Smooth muscle cell (in vitro differentiated cells): Measurements from ENCODE around the gene CCR7. TPM values are rescaled to one million over a fixed set of nuclear protein-coding genes. Genes with fewer than 3 reads are reported as not detected.

Source experiments
- DNase-seq: peaks from one replicate; lab custom pipeline; 2025; ENCODE audit not compliant: unreplicated experiment; lab: John Stamatoyannopoulos, UW
- H2AFZ ChIP-seq: fragments of 200-600 bp; sonication (generic); 2 replicates; pipeline ENCODE4 v1.6.0; 2016; ENCODE audit warnings: antibody characterized with exemption, low read depth, mild to moderate bottlenecking
- H3F3A ChIP-seq: fragments of 200-600 bp; sonication (generic); 2 replicates; pipeline ENCODE4 v1.6.0; 2017; ENCODE audit warnings: antibody characterized with exemption, low read depth
- H3K27ac ChIP-seq: fragments of 200-600 bp; sonication (generic); 2 replicates; pipeline ENCODE4 v1.5.1; 2016; ENCODE audit warnings: low read depth, mild to moderate bottlenecking
- H3K27me3 ChIP-seq: fragments of 200-600 bp; sonication (generic); 2 replicates; pipeline ENCODE4 v1.6.1; 2016; ENCODE audit warnings: low read depth, mild to moderate bottlenecking
- H3K36me3 ChIP-seq: fragments of 200-600 bp; sonication (generic); 2 replicates; pipeline ENCODE4 v1.5.1; 2016; ENCODE audit warnings: low read depth
- H3K4me1 ChIP-seq: fragments of 200-600 bp; sonication (generic); 2 replicates; pipeline ENCODE4 v1.5.1; 2016; ENCODE audit warnings: low read depth
- H3K4me2 ChIP-seq: fragments of 200-600 bp; sonication (generic); 2 replicates; pipeline ENCODE4 v1.6.0; 2016; ENCODE audit warnings: mild to moderate bottlenecking
- H3K4me3 ChIP-seq: fragments of 200-600 bp; sonication (generic); 2 replicates; pipeline ENCODE4 v1.5.1; 2016; ENCODE audit warnings: mild to moderate bottlenecking
- H3K79me2 ChIP-seq: fragments of 200-600 bp; sonication (generic); 2 replicates; pipeline ENCODE4 v1.6.0; 2016; ENCODE audit warnings: low read depth, mild to moderate bottlenecking
- H3K9ac ChIP-seq: fragments of 200-600 bp; sonication (generic); 2 replicates; pipeline ENCODE4 v1.6.0; 2016; ENCODE audit warnings: low read depth
- H3K9me3 ChIP-seq: fragments of 200-600 bp; sonication (generic); replicated peaks from 2 replicates; pipeline ENCODE4 v1.5.1; 2016; ENCODE audit warnings: low read depth
- H4K20me1 ChIP-seq: fragments of 200-600 bp; sonication (generic); 2 replicates; pipeline ENCODE4 v1.6.0; 2016; ENCODE audit warnings: low read depth
- WGBS: methylation state at CpG from one replicate; pipeline ENCODE4 v1.1.7; 2016; ENCODE audit warnings: low lambda C conversion rate; 5-methylcytosine and 5-hydroxymethylcytosine counted together
- polyA plus RNA-seq: library from polyadenylated mRNA; unstranded; fragments of >200 nt; fragmentation: Nextera tagmentation; extraction: Ambion mirVana; gene quantifications from 2 replicates; pipeline ENCODE4 v1.2.1, GENCODE V29; 2016
- total RNA-seq: library from RNA; depleted of rRNA; stranded (reverse); fragments of >200 nt; gene quantifications from 2 replicates; pipeline ENCODE4 v1.2.3, GENCODE V29; 2014
- TF ChIP-seq, protein P1 (sequence below): fragments of 200-600 bp; sonication (generic); IDR thresholded peaks from 2 replicates; pipeline ENCODE4 v1.5.1; 2017; ENCODE audit warnings: borderline replicate concordance, mild to moderate bottlenecking, antibody characterized with exemption; ENCODE audit not compliant: insufficient read depth, poor library complexity, severe bottlenecking

Gene CCR7
- total and polyA plus RNA-seq, 2 experiments from 2014 or later: not detected

DNA sequence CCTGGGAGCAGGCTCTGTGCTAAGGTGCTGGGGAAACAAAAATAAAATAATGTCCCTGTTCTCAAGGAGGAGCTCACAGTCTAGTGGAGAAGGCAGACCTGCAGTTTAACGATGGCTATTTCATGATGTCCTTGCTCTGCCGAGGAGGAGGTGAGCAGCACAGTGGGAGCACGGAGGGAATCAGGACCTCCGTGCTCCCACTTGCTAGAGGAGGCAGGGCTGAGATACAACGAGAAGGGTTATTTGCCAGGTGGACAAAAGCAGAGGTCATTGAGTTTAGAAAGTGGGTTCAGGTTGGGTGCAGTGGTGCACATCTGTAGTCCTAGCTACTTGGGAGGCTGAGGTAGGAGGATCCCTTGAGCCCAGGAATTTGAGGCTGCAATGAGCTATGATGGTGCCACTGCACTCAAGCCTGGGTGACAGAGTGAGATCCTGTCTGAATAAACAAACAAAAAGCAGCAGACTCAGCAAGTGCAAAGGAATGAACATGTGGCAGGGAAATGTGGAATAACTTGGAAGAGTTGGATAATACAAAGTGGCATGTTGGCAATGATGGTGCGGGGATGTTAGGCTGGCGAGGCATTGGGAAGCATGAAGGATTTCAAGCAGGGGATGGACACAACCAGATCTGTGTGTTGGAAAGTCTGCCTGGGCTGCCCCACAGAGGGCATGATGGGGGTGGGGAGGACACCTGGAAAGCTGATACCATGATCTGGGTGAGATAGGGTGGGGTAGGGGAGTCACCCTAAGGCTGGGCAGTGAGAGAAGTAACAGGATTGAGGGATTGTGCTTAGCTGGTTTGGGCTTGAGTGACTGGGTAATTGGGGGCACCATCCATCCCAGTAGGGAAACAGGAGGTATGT, 51.0 kb downstream of the CCR7 start:
- H3K79me2 ChIP-seq: no peaks in the 10 kb centered on the region
- H3K27me3 ChIP-seq: no peaks in the 10 kb centered on the region
- H3K4me1 ChIP-seq: no peaks in the 10 kb centered on the region
- no peak overlapping the region for H3K4me2 ChIP-seq
- H3K36me3 ChIP-seq: no peaks in the 10 kb centered on the region
- no peaks in the 10 kb centered on the region for H3F3A ChIP-seq
- no peak overlapping the region for H3K4me3 ChIP-seq
- no peaks in the 10 kb centered on the region for H3K9me3 ChIP-seq
- 95% methylated on average over 7 of the region's 7 CpGs for WGBS
- no peak overlapping the region for H3K27ac ChIP-seq
- H2AFZ ChIP-seq: no peak overlapping the region
- H4K20me1 ChIP-seq: no peaks in the 10 kb centered on the region
- TF ChIP-seq, protein P1, sequence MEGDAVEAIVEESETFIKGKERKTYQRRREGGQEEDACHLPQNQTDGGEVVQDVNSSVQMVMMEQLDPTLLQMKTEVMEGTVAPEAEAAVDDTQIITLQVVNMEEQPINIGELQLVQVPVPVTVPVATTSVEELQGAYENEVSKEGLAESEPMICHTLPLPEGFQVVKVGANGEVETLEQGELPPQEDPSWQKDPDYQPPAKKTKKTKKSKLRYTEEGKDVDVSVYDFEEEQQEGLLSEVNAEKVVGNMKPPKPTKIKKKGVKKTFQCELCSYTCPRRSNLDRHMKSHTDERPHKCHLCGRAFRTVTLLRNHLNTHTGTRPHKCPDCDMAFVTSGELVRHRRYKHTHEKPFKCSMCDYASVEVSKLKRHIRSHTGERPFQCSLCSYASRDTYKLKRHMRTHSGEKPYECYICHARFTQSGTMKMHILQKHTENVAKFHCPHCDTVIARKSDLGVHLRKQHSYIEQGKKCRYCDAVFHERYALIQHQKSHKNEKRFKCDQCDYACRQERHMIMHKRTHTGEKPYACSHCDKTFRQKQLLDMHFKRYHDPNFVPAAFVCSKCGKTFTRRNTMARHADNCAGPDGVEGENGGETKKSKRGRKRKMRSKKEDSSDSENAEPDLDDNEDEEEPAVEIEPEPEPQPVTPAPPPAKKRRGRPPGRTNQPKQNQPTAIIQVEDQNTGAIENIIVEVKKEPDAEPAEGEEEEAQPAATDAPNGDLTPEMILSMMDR: no peak
- H3K9ac ChIP-seq: no peak overlapping the region
- DNase-seq: no peak

DNA sequence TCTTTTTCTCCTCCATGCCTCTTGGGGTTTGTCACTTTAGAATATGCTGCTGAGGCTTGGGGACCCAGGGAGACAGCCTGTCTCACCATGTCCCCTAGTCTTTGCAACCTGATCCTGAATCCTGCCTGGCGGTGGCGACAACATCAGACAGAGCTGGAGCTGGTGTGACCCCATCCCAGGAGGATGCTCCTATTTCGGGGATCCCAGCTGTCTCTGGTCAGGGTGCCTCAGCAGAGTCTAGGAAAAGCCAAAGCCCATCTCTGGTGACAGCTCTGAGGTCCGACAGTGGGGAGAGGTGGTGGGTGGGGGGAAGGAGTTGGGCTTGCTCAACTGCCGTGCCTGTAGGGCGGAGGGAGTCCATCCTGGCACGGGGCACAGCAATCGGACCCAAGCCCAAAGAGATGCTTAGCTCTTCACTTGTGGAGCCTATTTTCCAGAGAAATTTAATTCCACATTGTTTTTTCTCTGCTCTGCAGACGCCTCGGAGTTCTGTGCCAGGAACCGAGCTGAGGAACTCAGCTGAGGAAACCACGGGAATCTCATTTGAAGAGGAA, 53.5 kb downstream of the CCR7 start:
- Histone ChIP-seq H3K4me2 (no peak overlapping the region), H3K36me3 (no peaks in the 10 kb centered on the region), H3K4me1 (no peaks in the 10 kb centered on the region), H4K20me1 (no peaks in the 10 kb centered on the region), H3K79me2 (no peaks in the 10 kb centered on the region), H3K9ac (no peak overlapping the region), H3K4me3 (no peak overlapping the region), H3K27me3 (no peaks in the 10 kb centered on the region), H3K9me3 (no peaks in the 10 kb centered on the region), H3F3A (no peaks in the 10 kb centered on the region), H3K27ac (no peak overlapping the region), H2AFZ (no peak overlapping the region)
- no peak for DNase-seq
- TF ChIP-seq, protein P1: no peak
- WGBS: 74% methylated on average over 12 of the region's 12 CpGs

DNA sequence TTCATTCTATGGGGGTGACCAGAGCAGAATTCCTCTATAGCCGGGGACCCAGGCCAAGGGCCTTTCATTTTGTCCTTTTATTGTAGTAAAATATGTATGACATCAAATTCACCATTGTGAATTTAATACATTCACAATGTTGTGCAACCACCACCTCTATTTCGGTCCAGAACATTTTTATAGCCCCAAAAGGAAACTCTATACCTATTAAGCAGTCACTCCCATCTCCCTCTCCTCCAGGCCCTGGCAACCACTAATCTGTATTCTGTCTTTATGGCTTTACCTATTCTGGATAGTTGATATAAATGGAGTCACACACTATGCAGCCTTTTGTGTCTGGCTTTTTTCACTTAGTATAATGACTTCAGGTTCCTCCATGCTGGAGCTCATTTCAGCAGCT, 54.1 kb downstream of the CCR7 start:
- Histone ChIP-seq H3K4me3 (no peak overlapping the region), H3K27ac (no peak overlapping the region), H3K36me3 (no peaks in the 10 kb centered on the region), H3K79me2 (no peaks in the 10 kb centered on the region), H3K4me2 (no peak overlapping the region), H3K9me3 (no peaks in the 10 kb centered on the region), H3K4me1 (no peaks in the 10 kb centered on the region), H4K20me1 (no peaks in the 10 kb centered on the region), H3K9ac (no peak overlapping the region), H3K27me3 (no peaks in the 10 kb centered on the region), H2AFZ (no peak overlapping the region), H3F3A (no peaks in the 10 kb centered on the region)
- 90% methylated on average over 2 of the region's 2 CpGs for WGBS
- DNase-seq: no peak
- TF ChIP-seq, protein P1: no peak

DNA sequence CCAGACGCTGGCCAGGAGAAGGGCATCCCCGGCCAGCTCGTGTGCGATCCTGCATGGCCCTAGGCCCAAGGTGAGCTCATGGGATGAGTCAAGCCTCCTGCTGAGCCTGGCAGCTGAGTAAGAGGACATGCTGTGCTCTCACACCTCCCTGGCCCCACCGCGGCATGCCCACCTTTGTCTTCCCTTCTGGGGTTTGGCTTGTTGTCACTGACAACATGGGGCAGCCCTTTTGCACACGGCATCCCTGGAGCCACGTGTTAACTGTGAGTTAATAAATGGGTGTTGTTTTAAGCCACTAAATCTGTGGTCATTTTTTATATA, 55.0 kb downstream of the CCR7 start:
- Histone ChIP-seq H3K4me3 (no peak overlapping the region), H3F3A (no peaks in the 10 kb centered on the region), H3K4me1 (no peaks in the 10 kb centered on the region), H3K4me2 (no peak overlapping the region), H3K9me3 (no peaks in the 10 kb centered on the region), H2AFZ (no peak overlapping the region), H3K36me3 (no peaks in the 10 kb centered on the region), H4K20me1 (no peaks in the 10 kb centered on the region), H3K9ac (no peak overlapping the region), H3K27me3 (no peaks in the 10 kb centered on the region), H3K27ac (no peak overlapping the region), H3K79me2 (no peaks in the 10 kb centered on the region)
- no peak for DNase-seq
- WGBS: 54% methylated on average over 8 of the region's 8 CpGs
- TF ChIP-seq, protein P1: no peak
